KMS-11 (cell line): ENCODE results near the gene RCN2.

Experiments
- H2AFZ ChIP-seq: fragments of 200-600 bp; sonication (generic); 2 replicates; pipeline ENCODE4 v1.6.1; 2016; ENCODE audit warnings: antibody characterized with exemption, mixed run types, low read depth
- H3K27ac ChIP-seq: fragments of 200-600 bp; sonication (generic); 2 replicates; pipeline ENCODE4 v1.6.1; 2016; ENCODE audit warnings: mild to moderate bottlenecking, mixed run types
- H3K27me3 ChIP-seq: fragments of 200-600 bp; sonication (generic); 2 replicates; pipeline ENCODE4 v1.6.1; 2017; ENCODE audit warnings: mild to moderate bottlenecking, low read depth, mixed run types, moderate library complexity; ENCODE audit not compliant: insufficient read depth
- H3K36me3 ChIP-seq: fragments of 200-600 bp; sonication (generic); 2 replicates; pipeline ENCODE4 v1.6.1; 2017; ENCODE audit warnings: mild to moderate bottlenecking, mixed run types; ENCODE audit not compliant: insufficient read depth
- H3K4me1 ChIP-seq: fragments of 200-600 bp; sonication (generic); 2 replicates; pipeline ENCODE4 v1.6.1; 2016; ENCODE audit warnings: mild to moderate bottlenecking, low read depth, mixed run types; ENCODE audit not compliant: poor library complexity, severe bottlenecking
- H3K4me2 ChIP-seq: fragments of 200-600 bp; sonication (generic); 2 replicates; pipeline ENCODE4 v1.7.0; 2016; ENCODE audit warnings: mild to moderate bottlenecking, mixed run types
- H3K4me3 ChIP-seq: fragments of 200-600 bp; sonication (generic); IDR thresholded peaks from 2 replicates; pipeline ENCODE4 v1.6.1; 2017; ENCODE audit warnings: low read depth, low read length, mixed read lengths; ENCODE audit not compliant: insufficient read depth
- H3K79me2 ChIP-seq: fragments of 200-600 bp; sonication (generic); 2 replicates; pipeline ENCODE4 v1.6.1; 2016; ENCODE audit warnings: low read depth, mixed run types; ENCODE audit not compliant: insufficient read depth
- H3K9ac ChIP-seq: fragments of 200-600 bp; sonication (generic); 2 replicates; pipeline ENCODE4 v1.6.1; 2016; ENCODE audit warnings: mild to moderate bottlenecking, mixed run types
- H4K20me1 ChIP-seq: fragments of 200-600 bp; sonication (generic); 2 replicates; pipeline ENCODE4 v1.6.1; 2016; ENCODE audit warnings: mild to moderate bottlenecking, mixed run types; ENCODE audit not compliant: insufficient read depth
- TF ChIP-seq, protein P1 (sequence below): fragments of 200-600 bp; sonication (generic); conservative IDR thresholded peaks from 2 replicates; pipeline ENCODE4 v1.6.1; 2017; ENCODE audit warnings: low read depth, mild to moderate bottlenecking, antibody characterized with exemption, low read length, moderate library complexity, mixed read lengths

The RCN2 gene

DNA sequence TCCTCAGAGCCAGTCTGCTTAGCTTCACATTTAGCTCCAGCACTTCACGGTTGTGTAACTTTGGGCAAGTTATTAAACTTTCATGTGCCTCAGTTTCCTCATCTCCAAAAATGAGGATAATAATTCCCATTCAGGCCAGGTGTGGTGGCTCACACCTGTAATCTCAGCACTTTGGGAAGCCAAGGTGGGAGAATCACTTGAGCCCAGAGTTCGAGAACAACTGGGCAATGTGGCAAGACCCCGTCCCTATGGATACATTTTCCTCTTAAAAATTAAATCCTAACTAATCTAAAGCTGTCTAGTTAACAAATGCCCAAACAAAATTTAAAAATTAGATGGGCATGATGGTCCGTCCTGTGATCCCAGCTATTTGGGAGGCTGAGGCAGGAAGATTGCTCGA, 7.2 kb downstream of the RCN2 start:
- no peak overlapping the region for H3K4me2 ChIP-seq
- no peaks in the 10 kb centered on the region for H4K20me1 ChIP-seq
- no peak overlapping the region for H2AFZ ChIP-seq
- no peak overlapping the region for H3K9ac ChIP-seq
- H3K79me2 ChIP-seq: no peaks in the 10 kb centered on the region
- H3K27ac ChIP-seq: no peak overlapping the region
- H3K27me3 ChIP-seq: no peaks in the 10 kb centered on the region
- H3K4me3 ChIP-seq: no peak overlapping the region
- no peaks in the 10 kb centered on the region for H3K4me1 ChIP-seq
- no peaks in the 10 kb centered on the region for H3K36me3 ChIP-seq
- TF ChIP-seq, protein P1, sequence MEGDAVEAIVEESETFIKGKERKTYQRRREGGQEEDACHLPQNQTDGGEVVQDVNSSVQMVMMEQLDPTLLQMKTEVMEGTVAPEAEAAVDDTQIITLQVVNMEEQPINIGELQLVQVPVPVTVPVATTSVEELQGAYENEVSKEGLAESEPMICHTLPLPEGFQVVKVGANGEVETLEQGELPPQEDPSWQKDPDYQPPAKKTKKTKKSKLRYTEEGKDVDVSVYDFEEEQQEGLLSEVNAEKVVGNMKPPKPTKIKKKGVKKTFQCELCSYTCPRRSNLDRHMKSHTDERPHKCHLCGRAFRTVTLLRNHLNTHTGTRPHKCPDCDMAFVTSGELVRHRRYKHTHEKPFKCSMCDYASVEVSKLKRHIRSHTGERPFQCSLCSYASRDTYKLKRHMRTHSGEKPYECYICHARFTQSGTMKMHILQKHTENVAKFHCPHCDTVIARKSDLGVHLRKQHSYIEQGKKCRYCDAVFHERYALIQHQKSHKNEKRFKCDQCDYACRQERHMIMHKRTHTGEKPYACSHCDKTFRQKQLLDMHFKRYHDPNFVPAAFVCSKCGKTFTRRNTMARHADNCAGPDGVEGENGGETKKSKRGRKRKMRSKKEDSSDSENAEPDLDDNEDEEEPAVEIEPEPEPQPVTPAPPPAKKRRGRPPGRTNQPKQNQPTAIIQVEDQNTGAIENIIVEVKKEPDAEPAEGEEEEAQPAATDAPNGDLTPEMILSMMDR: no peak

DNA sequence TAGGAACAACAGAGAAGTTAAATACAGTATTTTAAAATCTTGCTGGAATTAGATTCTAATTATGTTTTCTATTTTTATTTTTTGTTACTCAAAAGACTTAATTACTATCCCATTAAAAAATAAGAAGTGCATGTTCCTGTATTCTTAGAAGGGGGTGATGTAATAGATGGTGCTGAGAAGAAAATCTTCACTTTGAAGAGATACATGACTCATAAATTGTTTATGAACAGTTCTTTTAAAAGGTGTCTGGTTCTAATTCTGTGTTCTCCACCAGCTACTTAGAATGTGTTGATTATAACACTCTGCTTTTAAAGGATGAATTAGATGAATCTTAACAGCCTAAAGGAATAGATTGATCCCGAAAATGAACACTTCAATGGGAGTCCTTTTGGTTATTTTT, 8.2 kb downstream of the RCN2 start:
- Histone ChIP-seq H3K36me3 (no peaks in the 10 kb centered on the region), H3K27ac (no peak overlapping the region), H3K9ac (no peak overlapping the region)

DNA sequence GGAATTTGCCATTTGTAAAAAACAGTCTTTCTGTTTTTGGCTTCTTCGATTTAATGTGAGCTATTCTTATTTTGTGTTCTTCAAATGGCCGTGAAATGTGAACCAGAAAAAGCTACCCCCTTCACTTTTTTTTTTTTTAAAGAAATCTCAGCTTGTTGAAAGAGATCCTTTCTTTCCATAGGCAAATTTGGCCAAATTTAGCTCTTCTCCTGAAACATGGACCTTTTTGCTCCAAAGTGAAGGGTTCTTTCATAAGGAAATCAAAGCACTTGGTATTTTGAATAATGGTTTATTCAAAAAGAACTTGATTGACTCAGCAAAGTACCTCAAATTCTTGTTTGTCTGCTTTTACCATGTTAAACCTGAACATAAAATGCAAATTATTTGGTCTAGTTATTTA, 10.1 kb downstream of the RCN2 start:
- Histone ChIP-seq H3K27me3 (no peaks in the 10 kb centered on the region), H3K4me2 (no peak overlapping the region), H3K9ac (no peak overlapping the region), H3K4me3 (no peak overlapping the region), H3K4me1 (no peaks in the 10 kb centered on the region), H2AFZ (no peak overlapping the region), H3K27ac (no peak overlapping the region), H3K79me2 (no peaks in the 10 kb centered on the region), H3K36me3 (no peaks in the 10 kb centered on the region), H4K20me1 (no peaks in the 10 kb centered on the region)
- TF ChIP-seq, protein P1: no peak

More for the DNA sequence above, 8.2 kb downstream of the RCN2 start:
- TF ChIP-seq, protein P1: no peak
- Histone ChIP-seq H3K27me3 (no peaks in the 10 kb centered on the region), H3K4me3 (no peak overlapping the region), H2AFZ (no peak overlapping the region), H3K4me2 (no peak overlapping the region), H3K4me1 (no peaks in the 10 kb centered on the region), H4K20me1 (no peaks in the 10 kb centered on the region), H3K79me2 (no peaks in the 10 kb centered on the region)

DNA sequence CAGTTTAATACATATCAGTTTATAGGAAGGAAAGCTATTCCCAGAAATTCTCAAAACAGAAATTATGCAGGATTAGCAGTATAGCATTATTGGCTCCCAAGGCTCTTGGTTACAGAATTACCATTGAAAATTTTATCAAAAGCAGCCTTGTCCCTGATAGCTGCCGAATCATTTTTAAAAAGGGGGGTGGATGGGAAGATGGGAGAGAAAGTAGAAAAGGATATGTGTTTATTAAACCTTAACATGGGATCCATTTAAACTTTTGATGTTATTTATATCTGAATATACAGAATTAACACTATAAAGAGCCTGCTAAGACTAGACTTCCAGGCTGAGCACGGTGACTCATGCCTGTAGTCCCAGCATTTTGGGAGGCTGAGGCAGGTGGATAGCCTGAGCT, 10.8 kb downstream of the RCN2 start:
- Histone ChIP-seq H3K36me3 (no peaks in the 10 kb centered on the region), H3K27me3 (no peaks in the 10 kb centered on the region), H2AFZ (no peak overlapping the region), H3K27ac (no peak overlapping the region), H3K4me2 (no peak overlapping the region), H4K20me1 (no peaks in the 10 kb centered on the region), H3K9ac (no peak overlapping the region), H3K4me3 (no peak overlapping the region), H3K4me1 (no peaks in the 10 kb centered on the region), H3K79me2 (no peaks in the 10 kb centered on the region)
- TF ChIP-seq, protein P1: no peak
